RPMI8226 (cell line): ENCODE measurements around the gene AKR1B15.

Experiments
- DNase-seq: peaks from one replicate; pipeline ENCODE4 v3.0.0-alpha.2; 2015

AKR1B15 gene

DNA sequence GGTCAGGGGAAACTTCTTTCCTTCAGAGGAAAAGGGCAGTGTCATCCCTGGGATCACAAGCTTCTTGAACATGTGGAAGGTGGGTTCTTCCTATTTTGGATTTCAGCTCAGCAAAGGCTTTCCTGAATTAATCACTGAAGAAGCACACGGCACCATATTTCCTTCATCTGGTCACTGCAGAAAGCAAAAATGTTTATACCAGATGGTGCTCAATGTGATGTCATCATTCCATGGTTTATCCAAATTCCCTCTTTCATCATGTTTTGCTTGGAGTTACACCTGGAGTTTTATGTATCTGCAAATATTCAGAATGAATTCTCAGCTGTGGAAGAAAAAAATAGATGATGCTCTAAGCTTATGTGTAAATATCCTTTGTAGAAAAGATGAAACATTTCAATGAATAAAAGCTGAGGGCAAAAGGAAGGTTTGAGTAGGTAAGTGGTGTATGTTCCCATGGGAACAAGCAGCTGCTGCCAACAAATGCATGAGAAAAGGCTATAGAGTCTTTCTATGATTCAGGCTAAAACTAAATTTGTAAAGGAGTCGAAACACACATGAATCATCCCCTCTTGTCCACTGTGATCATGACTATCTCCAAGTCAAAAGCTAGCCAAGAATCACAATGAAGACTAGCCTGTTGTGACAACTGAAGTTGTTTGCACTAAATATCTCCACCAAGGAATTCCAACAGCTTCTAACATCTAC lies 70.9 kb downstream of the AKR1B15 start:
- DNase-seq: no peak

DNA sequence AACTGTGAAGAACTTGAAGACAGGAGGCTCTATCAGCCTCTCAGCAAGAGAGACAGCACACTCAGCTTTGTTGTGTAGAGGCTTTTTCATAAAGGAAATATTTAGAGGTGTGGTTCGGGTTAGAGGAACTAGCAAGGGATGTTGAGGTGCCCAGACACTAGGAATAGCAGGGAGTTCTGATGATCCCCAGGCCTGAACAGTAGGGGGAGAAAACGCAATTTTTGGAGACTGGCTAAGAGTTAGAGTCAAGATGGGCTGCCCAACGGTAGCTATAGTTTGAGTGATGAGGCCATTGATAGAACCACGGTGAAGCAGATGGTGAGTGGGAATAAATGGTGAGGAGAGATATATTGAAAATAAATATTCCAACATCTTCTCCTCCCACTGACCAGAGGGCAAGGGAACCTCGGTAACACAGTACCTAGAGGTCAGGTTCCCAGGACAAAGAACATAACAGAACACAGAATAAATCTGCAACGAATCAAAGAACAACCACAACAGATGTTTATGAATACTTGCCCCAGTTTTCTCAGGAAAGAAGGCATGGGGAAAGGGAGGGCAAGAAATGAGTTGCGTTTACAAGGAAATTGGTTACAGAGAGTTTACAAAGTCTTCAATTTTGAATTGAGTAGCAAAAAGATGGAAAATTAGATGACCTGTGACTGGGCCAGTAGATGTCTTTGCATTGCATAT lies 73.5 kb downstream of the AKR1B15 start:
- no peak for DNase-seq

DNA sequence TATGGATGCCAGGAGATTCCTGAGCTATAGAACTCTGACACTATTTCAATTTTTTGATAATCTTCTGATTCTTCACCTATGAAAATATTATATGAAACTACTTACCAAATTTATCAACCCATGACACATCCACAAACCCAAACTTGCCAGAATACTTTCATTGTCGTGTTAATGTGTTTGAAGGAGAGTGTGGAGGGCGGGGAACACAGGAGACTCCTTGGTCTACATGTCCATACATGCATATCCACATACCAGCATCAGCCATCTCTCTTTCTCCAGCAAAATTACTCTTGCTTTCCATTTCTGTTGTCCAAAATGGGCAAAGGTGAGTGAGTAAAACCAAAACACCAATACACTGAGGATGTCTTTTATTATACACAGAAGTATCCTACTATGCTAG lies 74.3 kb downstream of the AKR1B15 start:
- DNase-seq: no peak

DNA sequence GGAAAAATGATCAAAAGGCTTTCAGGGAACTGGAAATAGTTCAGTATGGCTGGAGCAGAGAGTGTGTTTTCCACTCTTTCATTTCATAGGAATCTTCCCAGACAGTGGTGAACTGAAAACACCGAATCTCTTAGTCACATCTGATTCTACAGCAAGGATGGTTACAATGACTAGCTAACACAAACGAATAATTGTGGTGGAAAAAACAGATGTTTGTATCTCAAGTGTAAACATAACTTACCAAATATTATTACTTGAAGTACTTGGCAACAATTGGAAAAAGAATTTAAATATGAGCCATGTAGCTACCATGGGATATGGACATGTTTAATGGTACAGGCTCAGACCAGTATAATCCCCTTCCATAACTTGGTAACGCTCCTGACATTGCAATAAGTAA lies 76.6 kb downstream of the AKR1B15 start:
- DNase-seq: no peak

DNA sequence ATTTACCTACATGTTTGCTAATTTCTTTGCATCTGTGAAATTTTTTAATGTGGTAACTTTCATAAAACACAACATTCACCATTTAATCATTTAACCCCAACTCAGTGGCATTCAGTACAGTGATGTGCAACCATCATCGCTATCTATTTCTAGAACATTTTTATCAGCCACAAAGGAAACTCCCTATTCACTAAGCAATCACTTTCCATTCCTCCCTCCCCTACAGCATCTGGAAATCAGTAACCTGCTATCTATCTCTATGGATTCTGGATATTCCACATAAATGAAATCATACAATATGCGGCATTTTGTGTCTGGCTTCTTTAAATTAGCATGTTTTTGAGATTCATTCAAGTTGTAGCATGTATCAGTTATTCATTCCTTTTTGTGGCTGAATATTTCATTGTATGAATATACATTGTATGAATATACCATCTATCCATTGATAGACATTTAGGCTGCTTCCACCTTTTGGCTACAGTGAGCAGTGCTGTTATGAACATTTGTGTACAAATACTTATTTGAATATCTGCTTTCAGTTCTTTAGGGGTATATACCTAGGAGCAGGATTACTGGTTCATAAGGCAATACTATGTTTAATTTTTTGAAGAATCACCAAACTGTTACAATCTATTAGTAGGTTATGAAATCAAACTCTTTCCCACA lies 78.3 kb downstream of the AKR1B15 start:
- no peak for DNase-seq

DNA sequence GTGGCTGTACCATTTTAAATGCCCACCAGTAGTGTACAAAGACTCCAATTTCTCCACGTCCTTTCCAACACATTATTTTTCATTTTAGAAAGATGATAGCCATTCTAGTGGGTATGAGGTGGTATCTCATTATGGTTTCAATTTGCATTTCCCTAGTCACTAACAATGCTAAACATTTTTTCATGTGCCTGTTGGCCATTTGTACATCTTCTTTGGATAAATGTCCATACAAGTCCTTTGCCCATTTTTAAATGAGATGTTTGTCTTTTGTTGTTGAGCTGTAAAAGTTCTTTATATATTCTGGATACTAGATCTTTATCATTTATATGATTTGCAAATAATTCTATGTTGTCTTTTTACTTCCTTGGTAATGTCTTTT lies 78.9 kb downstream of the AKR1B15 start:
- no peak for DNase-seq

DNA sequence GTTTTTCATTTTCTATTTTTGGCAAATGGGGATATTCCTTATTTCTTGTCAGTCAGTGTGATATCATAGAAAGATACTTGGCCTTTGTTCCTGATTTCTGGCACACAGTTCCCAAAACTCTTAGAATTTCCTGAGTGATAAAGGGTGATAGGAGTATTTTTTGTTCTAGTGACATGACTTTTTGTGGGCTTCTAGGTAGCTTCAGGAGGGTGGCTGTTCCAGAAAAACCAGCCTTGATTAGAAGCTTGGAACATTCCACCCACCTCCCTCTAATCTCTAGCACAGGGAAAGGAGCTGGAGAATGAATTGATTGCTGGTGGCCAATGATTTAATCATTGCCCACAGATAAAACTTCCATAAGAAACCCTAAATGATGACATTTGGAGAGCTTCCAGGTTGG lies 80.5 kb downstream of the AKR1B15 start:
- no peak for DNase-seq
